ENCODE data around the gene LITAF.

Gene LITAF

DNA sequence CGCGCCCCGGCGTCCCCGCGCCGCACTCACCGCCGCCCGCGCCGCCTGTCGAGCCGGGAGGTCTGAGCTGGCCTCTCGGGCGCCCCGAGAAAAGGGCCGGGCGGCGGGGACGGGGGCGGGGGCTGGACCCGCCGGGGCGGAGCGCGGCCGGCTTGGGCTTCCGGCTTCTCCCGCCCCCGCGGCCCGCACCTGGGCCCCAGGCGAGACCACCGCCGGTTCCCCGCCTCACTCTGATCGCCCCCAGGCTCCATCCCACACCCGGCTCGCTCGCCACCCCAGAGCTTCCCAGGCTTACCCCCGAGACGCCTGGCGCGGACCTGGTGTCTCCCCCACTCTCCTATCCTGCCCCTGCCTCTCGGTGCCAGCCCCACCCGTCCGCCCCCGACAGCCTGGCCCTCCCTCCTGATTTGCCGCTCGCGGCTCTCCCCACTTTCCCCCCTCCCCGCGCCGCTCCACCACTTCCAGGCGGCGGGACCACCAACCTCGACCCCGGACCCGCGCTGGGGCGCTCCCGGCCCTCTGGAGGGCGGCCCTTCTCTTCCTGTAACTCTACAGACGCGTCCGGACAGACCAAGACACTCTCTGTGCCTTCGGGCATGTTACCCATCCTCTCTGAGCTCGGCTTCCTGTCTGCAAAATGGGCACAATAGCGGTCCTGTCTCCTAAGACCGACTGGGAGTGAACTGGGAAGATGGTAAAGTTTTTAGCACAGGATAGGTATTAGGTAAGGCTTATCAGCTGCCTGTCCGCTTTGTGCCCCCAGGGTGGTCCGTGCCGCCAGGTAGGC lies at the start of gene LITAF:
LITAF (minus strand) TSS at position 64 of the 787 bp plus-strand sequence. CDS start 30,189 bp downstream, outside the sequence.
- DNase-seq (ENCODE audit: low spot score) = peak; percentile 80

DNA sequence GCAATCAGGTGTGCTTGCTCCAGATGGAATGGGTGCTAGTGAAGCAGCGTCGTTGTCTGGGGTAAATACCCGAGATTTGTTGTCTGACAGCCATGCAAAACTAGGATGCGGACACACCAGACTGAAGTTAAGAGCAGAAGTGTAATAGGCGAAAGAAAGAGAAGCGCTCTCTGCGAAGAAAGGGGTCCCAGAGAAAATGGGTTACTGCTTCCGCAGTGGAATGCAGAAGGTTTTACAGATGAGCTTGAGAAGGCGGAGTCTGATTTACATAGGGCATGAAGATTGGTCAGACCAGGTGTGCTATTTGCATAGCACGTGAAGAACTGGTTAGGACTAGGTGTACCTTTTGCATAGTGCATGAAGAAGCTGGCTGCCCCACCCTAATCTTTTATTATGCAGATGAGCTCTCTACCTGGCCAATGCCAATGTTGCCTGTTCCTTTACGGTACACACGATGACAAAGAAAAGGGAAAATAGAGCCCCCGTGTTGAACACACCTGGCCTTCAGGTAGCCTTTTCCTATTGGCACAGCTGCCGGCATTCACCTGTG lies 49.5 kb upstream of the LITAF start:
- DNase-seq (ENCODE audit: low spot score) = no peak

DNA sequence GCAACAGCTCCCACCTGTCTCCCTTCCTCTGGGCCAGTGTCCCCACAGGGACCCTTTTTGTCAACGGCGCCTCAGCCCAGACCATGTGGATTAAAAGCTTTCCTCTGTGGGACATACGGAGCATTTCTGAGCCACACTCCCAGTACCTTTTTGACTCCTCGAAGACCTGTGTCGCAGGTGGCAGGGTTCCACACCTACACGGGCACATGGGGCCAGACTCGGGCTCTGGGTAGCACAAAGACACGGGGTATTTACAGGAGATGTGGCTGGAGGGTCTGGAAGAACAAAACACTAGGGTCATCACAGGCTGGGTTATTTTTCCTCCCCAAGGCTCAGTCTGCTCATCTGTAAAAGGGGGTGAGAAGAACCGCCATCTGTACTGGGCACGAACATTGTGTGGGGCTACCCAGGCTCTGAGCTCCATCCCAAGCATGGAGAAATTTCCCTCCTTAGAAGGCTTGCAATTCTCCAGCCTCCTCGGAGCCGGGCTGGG lies 49.0 kb upstream of the LITAF start:
- no peak for DNase-seq (ENCODE audit: low spot score)

DNA sequence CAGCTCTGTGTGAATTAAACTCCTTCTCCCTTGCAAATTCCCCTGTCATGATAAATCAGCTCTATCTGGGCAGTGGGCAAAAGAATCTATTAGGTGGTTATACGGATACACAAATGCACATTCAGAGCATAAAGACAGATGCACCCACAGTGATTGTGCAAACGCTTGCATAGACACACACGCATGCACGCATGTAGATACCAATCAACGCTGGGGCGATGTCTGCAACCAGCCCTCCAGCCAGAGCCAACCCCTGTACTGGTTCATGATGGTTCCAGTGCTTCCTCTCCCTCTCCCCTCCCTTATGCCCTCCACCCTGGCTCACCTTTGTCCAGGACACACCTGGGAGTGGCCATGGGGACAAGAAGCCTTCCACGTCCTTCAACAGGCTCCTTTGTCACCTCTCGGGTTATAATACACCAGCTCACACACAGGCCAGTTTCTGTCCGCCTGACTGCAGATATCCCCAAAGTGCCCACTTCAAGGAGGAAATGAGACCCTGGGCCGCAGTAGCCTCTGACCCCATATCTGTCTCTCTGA lies 48.5 kb upstream of the LITAF start:
- no peak for DNase-seq (ENCODE audit: low spot score)

DNA sequence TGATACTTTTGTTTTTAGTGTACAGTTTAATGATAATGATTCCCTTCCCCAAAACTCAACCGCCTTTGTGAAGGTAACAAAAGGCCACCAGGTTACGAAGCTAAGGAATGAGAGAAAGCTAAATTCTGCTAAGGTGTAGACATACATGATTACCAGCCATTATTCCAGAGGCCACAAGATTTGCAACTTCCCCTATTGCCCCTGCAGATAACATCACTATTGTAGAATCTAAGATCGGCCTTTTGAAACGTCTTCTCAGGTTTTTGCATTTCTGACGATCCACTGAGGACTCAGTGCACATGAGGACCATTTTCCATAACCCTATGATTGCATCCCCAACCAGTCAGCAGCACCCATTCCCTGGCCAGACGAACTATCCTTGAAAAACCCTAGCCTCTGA lies 47.6 kb upstream of the LITAF start:
- DNase-seq (ENCODE audit: low spot score) = no peak

DNA sequence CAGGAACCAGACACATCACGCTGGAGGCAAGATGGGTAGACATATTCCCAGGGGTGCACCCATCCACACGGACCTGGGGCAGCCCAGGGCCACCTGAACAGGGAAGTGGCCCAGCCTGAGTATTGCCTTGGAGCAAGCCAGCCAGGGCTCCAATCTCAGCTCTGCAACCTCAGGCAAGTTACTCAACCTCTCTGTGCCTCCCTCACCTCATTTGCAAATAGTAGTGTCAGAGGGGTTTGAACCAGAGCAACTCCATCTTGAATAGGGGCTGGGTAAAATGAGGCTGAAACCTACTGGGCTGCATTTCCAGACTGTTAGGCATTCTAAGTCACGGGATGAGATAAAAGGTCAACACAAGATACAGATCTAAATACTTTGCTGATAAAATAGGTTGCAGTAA lies 46.4 kb upstream of the LITAF start:
- no peak for DNase-seq (ENCODE audit: low spot score)

DNA sequence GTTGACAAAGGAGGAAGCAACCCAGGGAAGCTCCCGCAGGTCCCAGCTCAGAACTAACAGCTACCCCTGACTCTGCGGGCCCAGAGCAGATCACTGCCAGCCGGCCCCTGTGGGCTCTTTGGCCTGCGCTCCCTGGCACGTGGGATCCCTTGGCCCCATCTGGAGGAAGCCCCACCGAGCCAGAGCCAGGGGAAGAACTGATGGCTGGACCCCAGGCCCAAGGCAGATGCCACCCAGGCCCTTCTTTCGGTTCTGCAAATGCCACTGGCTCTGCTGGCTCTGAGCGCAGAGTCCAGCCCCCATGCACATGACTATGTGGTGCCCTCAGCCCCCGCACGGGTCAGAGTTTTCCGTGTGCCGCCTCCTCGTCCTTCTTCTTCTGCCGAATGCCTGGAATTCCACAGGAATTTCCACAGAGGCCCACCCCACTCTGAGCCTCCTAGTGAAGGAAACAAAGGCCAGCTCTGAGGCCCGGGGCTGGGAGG lies 45.8 kb upstream of the LITAF start:
- peak; percentile 68 for DNase-seq (ENCODE audit: low spot score)

DNA sequence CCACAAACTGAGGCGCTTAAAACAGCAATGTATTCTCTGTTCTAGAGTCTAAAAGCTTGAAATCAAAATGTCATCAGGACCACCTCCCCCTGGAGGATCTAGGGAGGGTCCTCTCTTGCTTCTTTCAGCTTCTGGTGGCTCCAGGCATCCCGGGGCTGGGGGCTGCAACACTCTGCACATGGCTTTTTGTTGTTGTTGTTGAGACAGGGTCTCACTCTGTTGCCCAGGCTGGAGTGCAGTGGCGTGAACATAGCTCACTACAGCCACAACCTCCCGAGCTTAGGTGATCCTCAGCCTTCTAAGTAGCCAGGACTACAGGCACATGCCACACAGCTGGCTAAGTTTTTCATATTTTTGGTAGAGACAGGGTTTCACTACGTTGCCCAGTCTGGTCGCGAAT lies 44.5 kb upstream of the LITAF start:
- DNase-seq (ENCODE audit: low spot score) = no peak

DNA sequence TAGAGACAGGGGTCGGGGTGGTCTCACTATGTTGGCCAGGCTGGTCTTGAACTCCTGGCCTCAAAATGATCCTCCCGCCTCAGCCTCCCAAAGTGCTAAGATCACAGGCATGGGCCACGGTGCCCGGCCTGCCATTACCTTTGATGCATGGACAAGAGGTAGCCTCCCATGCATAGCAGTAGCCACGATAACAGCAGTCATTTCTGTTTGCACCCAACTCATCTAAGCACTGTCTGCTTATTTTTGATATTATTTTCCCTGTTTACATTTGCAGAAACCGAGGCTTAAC lies 44.0 kb upstream of the LITAF start:
- DNase-seq (ENCODE audit: low spot score) = no peak

DNA sequence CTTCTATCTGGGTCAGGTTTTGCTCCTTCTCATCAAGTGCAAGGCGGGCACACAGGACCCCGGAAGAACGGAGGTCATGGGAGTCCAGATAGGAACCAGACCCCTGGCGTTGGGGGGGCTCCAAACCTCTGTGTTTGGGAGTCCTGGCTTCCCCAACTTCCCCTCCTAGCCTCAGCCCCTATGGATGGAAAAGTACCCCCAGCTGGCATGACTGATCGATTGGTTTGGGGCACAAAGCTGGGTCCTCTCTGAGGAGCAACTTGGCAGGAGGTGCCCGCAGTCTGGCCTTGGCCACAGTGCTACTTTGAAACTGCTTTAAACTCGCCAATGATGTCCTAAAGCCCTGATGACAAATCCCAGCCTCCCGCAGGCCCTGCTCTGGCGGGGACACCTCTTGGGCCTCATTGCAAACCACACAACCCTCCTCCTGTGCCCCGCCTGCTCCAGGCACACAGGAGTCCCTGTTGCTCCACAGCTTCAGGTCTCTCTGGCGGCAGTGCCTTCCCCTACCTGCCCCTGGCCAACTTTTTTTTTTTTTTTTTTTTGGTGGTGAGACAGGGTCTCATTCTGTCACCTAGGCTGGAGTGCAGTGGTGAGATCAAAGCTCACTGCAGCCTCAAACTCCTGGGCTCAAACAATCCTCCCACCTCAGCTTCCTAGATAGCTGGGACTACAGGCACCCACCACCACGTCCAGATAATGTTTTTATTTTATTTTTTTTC lies 43.5 kb upstream of the LITAF start:
- no peak for DNase-seq (ENCODE audit: low spot score)

DNA sequence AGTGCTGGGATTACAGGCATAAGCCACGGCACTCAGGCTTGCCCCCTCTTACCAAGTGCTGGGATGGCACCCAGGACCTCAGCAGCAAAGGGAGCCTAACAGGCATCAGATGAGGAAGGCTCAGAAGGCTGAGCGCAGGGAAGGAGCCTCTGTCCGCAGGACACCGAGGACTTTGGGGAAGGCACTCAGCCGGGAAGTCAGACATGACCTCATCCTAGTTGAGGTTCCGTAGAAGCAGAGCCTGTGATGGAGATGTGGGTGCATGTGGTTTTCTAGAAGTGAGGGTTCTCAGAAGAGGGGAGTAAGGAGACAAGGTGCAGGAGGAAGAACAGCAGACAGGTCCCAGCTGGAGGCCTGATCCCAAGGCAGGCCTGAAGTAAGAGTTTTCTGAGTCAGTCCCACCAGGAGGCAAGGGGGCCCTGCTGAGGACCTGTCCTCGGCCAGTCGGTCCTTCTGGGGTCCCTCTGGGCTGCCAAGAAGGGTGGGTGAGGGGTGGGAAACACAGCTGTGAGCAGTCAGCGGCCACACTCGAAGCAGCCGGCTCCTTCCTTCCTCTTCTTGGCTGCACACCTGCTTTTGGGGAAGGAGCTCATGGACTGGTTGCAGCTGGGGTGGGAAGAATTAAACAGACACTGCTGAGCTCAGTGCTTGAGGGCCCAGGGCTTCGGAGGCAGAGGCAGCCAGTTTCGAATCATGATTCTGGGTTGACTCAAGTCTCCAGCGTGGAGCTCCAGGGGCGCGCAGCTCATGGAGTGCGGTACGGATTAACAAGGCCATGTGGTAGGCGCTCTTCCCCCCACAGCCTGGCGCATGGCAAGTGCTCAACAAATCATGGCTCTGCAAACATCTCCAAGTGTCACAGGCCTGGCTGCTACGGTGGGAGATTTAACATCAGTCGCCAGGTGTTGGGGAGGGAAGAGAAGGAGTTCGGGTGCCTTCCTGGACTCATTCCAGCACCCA lies 42.6 kb upstream of the LITAF start:
- DNase-seq (ENCODE audit: low spot score) = no peak

DNA sequence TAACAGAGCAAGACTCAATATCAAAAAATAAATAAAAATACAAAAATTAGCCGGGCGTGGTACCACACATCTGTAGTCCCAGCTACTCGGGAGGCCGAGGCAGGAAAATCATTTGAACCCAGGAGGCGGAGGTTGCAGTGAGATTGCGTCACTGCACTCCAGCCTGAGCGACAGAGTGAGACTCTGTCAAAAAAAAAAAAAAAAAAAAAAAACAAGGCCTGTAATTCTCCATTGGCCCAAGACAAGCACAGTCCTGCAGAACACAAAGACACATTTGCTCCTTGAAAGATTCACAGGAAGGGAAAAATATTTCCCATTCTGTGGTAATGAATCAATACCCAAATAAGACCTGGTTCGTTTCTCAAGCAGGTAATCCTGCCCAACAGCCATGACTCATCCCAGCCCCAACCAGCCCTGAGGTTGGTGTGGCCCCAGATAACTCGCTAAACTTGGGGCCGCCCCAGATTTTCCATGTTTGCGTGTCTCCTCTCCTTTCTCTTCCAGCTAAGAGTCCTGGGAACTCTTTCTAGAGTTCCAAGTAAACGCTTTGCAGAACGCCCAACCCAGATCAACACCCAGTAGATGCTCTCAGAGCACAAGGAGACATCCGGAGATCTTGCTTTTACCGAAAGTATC lies 41.2 kb upstream of the LITAF start:
- peak; percentile 87 for DNase-seq (ENCODE audit: low spot score)

DNA sequence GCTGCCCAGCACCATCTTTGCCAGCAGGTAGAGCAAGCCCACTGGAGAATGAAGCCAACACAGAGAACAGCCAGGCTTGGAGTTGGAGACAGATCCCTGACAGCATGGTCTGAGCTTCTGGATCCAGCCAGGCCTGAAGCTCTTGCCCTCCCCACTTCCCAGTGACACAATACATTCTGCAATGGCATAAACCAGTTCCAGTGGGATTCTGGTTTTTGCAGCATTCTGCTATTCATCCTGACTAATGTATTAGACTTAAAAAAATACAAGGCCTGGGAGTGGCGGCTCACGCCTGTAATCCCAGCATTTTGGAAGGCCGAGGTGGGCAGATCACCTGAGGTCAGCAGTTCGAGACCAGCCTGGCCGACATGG lies 40.6 kb upstream of the LITAF start:
- DNase-seq (ENCODE audit: low spot score) = no peak

DNA sequence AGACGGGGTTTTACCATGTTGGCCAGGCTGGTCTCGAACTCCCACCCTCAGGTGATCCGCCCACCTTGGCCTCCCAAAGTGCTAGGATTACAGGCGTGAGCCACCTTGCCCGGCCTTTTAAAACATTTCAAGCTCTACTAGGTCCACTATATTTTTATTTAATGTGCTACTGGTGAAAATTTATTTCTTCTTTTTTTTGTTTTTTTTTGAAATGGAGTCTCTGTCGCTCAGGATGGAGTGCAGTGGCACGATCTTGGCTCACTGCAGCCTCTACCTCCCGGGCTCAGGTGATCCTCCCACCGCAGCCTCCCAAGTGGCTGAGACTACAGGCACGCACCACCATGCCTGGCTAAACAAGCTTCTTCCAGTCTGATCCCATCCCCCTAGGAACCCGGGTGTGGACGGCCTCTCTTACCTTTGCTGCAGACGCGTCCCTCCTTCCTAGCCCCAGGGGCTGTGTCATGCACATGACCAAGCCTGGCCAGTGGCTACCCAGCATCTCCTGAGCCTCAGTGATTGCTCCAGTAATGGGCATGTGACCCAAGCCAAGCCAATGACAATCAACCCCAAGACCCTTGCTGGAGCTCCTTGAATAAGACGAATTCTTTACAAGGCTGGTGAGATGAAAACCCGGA lies 40.1 kb upstream of the LITAF start:
- DNase-seq (ENCODE audit: low spot score) = no peak

DNA sequence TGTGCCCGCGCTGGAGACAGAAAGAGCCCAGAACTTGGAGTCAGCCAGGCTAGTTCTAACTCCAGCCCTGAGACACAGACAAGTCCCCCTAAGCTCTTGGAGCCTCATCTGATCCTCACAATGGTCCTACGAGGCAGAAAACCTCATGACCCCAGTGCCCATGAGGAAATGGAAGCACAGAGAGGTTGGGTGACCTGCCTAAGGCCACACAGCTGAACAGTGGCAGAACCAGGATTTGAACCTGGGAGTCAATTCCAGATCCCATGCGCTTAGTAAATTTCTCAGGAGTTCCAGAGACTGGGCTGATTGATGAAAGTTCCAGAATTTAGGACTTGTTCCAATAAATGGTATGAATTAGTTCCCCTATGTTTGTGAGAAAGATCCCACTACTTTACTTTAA lies 39.0 kb upstream of the LITAF start:
- DNase-seq (ENCODE audit: low spot score) = no peak

DNA sequence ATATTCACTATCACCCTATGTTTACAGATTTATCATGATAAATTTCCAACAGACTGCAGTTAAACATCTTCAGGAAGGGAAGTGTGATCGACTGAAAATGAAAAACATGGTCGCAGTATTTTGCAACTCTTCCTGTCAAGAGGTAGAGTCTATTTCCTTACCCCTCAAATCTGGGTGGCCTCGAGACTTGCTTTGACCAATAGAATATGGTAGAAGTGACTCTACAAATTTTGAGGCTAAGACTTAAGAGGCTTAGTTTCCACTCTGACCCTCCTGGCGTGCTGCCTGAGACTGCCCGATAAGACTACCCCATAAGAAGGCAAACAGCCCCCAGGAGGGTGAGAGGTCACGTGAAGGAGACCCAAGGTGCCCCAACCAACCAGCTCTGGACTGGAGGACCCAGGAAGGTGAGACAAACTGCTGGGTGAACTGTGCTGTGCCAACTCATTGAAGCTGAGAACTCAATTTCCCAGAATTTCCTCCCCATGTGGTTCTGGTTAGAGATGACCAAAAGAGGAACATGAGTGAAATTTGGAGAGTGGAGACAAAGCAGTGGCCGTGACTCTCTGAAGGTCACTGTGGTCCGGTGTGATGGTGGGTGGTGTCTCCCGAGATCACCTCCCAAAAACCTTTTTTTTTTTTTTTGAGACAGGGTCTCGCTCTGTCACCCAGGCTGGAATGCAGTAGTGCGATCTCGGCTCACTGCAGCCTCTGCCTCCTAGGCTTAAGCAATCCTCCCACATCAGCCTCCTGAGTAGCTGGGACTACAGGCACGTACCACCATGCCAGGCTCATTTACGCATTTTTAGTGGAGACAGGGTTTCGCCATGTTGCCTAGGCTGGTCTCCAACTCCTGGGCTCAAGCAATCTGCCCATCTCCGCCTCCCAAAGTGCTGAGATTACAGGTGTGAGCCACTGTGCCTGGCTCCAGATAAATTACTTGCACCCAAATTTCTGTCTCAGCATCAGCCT lies 38.2 kb upstream of the LITAF start:
- DNase-seq (ENCODE audit: low spot score) = no peak

DNA sequence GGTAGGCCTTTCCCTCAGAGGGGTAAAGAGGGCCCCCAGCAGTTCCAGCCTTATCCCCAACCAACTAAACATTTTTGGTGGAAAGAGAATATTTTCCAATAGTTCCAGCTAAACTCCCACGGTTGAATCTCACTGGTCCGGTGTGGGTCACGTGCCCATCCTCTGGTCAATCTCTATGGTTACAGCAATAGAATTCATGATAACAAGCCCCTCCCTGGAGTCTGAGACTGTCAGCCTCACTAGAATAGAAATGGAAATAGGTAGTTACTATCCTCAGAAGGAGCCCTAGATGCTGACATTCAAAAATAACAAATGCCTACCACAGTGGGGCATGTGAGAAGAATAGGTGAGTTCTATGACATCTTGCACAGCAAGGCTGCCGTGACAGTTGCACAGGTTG lies 37.5 kb upstream of the LITAF start:
- no peak for DNase-seq (ENCODE audit: low spot score)

DNA sequence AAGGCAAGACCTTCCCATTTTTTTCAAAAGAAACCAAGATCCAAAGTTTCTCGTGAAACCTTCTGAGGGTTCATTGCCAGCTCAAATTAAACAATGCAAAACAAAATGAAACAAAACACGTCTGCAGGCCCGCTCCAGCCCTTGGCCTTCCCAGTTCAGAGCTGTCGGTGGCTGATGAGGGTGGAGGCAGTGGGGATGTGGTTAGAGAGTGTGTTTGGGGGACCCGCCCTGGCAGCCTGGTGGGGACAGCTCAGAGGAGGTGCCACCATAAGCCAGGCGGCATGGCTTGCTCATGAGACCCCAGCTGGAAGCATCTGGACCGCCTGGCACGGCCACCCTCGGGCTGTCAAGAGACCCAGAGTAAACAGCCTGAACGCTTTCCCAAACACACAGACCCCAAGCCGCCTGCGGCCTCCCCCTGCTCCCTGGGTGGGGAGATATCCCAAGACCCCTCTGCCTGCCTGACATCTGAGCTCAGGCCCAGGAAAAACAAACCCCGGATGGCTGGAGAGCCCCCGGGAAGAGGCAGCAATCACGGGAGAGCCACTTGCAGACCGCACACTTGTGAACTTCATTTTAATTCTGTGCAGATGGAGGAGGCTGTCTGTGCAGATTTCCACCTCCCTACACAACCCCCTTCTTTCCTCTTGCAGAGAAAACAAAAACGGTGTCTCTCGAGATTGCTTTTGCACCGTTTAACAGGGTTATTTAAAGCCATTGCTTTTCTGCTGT lies 35.4 kb upstream of the LITAF start:
- DNase-seq (ENCODE audit: low spot score) = no peak

DNA sequence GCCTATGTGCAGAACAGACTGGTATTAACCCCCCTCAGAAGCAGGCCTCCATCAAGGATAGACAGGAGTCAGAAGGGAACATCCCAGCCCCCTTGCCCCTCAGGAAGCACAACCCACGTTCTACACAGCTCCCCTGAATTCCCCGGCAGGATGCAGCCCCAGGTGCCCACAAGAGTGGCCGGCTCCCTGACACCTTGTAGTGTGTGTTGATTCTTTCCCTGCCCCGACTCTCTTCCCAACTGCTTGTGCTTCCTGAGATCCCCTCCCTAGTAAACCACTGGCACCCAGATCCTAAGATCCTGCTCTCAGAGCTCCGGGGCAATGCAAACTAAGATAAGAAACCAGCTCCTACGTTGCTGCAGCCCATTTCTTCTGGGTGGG lies 34.8 kb upstream of the LITAF start:
- DNase-seq (ENCODE audit: low spot score) = no peak
